Hepatocyte (in vitro differentiated cells): ENCODE results near the gene MLLT6. TPM values are rescaled to one million over a fixed set of nuclear protein-coding genes. Genes with fewer than 3 reads are reported as not detected.

ENCODE experiments used
- DNase-seq: peaks from one replicate; pipeline ENCODE4 v3.0.0-alpha.2; 2016; ENCODE audit warnings: low spot score
- H2AFZ ChIP-seq: fragments of 200-600 bp; sonication (generic); 2 replicates; pipeline ENCODE4 v1.6.0; 2016; ENCODE audit warnings: antibody characterized with exemption, mild to moderate bottlenecking
- H3K27ac ChIP-seq: fragments of 200-600 bp; sonication (generic); 2 replicates; pipeline ENCODE4 v1.5.1; 2016; ENCODE audit warnings: mild to moderate bottlenecking
- H3K27me3 ChIP-seq: fragments of 200-600 bp; sonication (generic); 2 replicates; pipeline ENCODE4 v1.6.1; 2016
- H3K36me3 ChIP-seq: fragments of 200-600 bp; sonication (generic); replicated peaks from 2 replicates; pipeline ENCODE4 v1.5.1; 2016; ENCODE audit warnings: low read depth; ENCODE audit not compliant: insufficient read depth
- H3K4me1 ChIP-seq: fragments of 200-600 bp; sonication (generic); 2 replicates; pipeline ENCODE4 v1.5.1; 2016; ENCODE audit warnings: mild to moderate bottlenecking, moderate library complexity; ENCODE audit not compliant: insufficient read depth
- H3K4me2 ChIP-seq: fragments of 200-600 bp; sonication (generic); 2 replicates; pipeline ENCODE4 v1.6.0; 2016
- H3K4me3 ChIP-seq: fragments of 200-600 bp; sonication (generic); 2 replicates; pipeline ENCODE4 v1.5.1; 2016; ENCODE audit warnings: mild to moderate bottlenecking
- H3K79me2 ChIP-seq: fragments of 200-600 bp; sonication (generic); 2 replicates; pipeline ENCODE4 v1.6.0; 2017; ENCODE audit warnings: mild to moderate bottlenecking
- H3K9me2 ChIP-seq: fragments of 200-600 bp; sonication (generic); replicated peaks from 2 replicates; pipeline ENCODE4 v1.6.0; 2017; ENCODE audit warnings: mild to moderate bottlenecking; ENCODE audit not compliant: insufficient read depth
- H3K9me3 ChIP-seq: fragments of 200-600 bp; sonication (generic); 2 replicates; pipeline ENCODE4 v1.5.1; 2016; ENCODE audit warnings: low read depth, mild to moderate bottlenecking
- H4K20me1 ChIP-seq: fragments of 200-600 bp; sonication (generic); 2 replicates; pipeline ENCODE4 v1.6.0; 2016; ENCODE audit warnings: mild to moderate bottlenecking; ENCODE audit not compliant: insufficient read depth, poor library complexity, severe bottlenecking
- EZH2 ChIP-seq: fragments of 200-600 bp; sonication (generic); IDR thresholded peaks from 2 replicates; pipeline ENCODE4 v1.6.1; 2016; ENCODE audit warnings: antibody characterized with exemption, mild to moderate bottlenecking, borderline replicate concordance
- EZH2phosphoT487 ChIP-seq: fragments of 200-600 bp; sonication (generic); IDR thresholded peaks from one replicate; pipeline ENCODE4 v1.6.1; 2018; ENCODE audit warnings: antibody characterized with exemption, mild to moderate bottlenecking, low read depth, moderate library complexity; ENCODE audit not compliant: unreplicated experiment, severe bottlenecking
- WGBS: methylation state at CpG from one replicate; pipeline ENCODE4 v1.1.6; 2016; ENCODE audit warnings: low lambda C conversion rate; ENCODE audit errors: missing lambda C conversion rate; 5-methylcytosine and 5-hydroxymethylcytosine counted together
- polyA plus RNA-seq: library from polyadenylated mRNA; unstranded; fragments of >200 nt; fragmentation: Nextera tagmentation; extraction: Ambion mirVana; gene quantifications from 2 replicates; pipeline ENCODE4 v1.2.1, GENCODE V29; 2016
- total RNA-seq: library from RNA; depleted of rRNA; stranded (reverse); fragments of >200 nt; gene quantifications from 2 replicates; pipeline ENCODE4 v1.2.3, GENCODE V29; 2014
- TF ChIP-seq, protein P1 (sequence below): fragments of 200-600 bp; sonication (generic); IDR thresholded peaks from 2 replicates; pipeline ENCODE4 v1.5.1; 2016; ENCODE audit warnings: antibody characterized with exemption, mild to moderate bottlenecking; ENCODE audit not compliant: poor library complexity

The MLLT6 gene
- total and polyA plus RNA-seq, 2 experiments from 2014 or later = 10.6 to 27.5 TPM

DNA sequence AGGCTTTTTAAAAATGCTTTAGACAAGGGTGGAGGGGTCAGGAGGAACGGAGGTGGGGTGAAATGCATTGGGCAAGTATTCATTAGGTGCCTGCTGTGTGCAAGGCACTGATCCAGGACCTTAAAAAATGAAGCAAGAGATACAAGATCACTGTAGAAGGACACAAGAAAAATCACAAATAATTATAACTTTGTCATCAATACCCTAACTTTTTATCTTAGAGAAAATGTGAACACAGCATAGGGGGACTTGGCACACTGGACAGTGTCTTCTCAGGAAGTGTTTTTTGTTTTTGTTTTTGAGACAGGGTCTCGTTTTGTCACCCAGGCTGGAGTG, 37.3 kb upstream of the MLLT6 start:
- Histone ChIP-seq H3K4me1 (no peaks in the 10 kb centered on the region), H3K9me3 (no peaks in the 10 kb centered on the region), H3K4me3 (no peak overlapping the region), H3K27me3 (peaks cover 49% of the 10 kb centered on the region), H2AFZ (no peak overlapping the region), H4K20me1 (no peaks in the 10 kb centered on the region), H3K36me3 (no peaks in the 10 kb centered on the region), H3K4me2 (no peak overlapping the region), H3K27ac (no peak overlapping the region), H3K79me2 (no peaks in the 10 kb centered on the region), H3K9me2 (no peaks in the 10 kb centered on the region)
- no peak for TF ChIP-seq EZH2phosphoT487
- TF ChIP-seq, protein P1, sequence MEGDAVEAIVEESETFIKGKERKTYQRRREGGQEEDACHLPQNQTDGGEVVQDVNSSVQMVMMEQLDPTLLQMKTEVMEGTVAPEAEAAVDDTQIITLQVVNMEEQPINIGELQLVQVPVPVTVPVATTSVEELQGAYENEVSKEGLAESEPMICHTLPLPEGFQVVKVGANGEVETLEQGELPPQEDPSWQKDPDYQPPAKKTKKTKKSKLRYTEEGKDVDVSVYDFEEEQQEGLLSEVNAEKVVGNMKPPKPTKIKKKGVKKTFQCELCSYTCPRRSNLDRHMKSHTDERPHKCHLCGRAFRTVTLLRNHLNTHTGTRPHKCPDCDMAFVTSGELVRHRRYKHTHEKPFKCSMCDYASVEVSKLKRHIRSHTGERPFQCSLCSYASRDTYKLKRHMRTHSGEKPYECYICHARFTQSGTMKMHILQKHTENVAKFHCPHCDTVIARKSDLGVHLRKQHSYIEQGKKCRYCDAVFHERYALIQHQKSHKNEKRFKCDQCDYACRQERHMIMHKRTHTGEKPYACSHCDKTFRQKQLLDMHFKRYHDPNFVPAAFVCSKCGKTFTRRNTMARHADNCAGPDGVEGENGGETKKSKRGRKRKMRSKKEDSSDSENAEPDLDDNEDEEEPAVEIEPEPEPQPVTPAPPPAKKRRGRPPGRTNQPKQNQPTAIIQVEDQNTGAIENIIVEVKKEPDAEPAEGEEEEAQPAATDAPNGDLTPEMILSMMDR = no peak
- TF ChIP-seq EZH2 = no peak
- no peak for DNase-seq
- WGBS = 28% methylated on average over 2 of the region's 2 CpGs

DNA sequence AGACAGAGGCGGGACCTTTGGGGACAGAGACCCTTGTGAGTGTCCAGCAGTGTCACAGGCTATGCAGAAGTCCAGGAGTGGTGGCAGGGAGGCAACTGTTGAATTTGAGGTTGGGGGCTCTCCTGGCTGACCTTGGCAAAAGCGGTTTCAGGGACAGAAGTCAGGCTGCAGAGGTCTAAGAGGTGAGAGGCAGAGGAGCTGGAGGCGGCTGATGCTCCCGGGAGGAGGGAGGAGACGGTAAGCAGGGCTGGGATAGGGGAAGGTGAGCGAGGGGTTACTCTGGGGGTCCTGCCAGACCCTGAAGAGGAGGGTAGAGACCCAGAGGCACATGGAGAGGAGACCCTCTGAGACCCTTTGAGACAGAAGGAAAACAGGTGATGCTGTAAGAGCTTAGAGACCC, 35.6 kb upstream of the MLLT6 start:
- DNase-seq = no peak
- Histone ChIP-seq H3K79me2 (no peaks in the 10 kb centered on the region), H3K4me3 (no peak overlapping the region), H3K9me2 (no peaks in the 10 kb centered on the region), H3K27ac (no peak overlapping the region), H3K27me3 (peaks cover 67% of the 10 kb centered on the region), H3K9me3 (no peaks in the 10 kb centered on the region), H2AFZ (no peak overlapping the region), H3K36me3 (no peaks in the 10 kb centered on the region), H4K20me1 (no peaks in the 10 kb centered on the region), H3K4me1 (peaks cover 10% of the 10 kb centered on the region), H3K4me2 (no peak overlapping the region)
- whole genome bisulfite sequencing = 18% methylated on average over 4 of the region's 6 CpGs
- TF ChIP-seq EZH2phosphoT487 (no peak), EZH2 (no peak)
- TF ChIP-seq, protein P1 = no peak

DNA sequence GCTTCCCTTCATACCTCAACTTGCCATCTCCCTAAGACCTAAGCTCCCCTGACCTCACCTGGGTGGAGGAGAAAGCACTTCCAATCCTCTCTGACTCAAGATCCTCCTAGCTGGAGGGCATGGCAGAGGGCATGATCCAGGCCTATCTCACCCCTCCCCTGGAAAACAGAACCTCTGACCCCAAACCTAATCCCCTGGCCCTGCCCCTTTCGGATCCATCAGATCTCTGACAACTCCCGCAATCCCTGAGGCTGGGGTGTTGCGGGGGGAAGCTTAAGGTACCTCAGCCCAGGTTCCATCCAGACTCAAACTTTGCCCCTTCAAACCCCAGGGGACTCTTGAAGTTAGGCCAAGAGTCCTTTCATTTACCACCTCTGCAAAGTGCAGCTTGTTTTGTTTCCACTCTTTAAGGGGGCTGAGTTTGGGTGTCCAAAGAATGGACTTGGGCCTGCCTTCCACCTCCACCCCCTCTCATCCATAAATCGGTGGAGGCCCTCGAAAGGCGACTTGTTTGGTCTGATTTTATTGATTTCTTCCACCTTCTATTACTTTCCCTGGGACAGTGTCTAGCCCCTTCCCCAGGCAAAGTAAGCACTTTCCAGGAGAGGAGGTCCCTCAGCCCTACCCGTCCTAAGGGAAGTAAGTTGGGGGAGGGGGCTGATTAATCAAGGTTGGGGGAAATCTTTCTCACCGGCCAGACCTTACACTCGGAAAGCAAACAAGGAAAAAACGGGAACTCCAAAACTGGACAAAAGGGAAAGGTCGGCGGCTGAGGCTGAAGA, 32.9 kb upstream of the MLLT6 start:
- 37% methylated on average over 12 of the region's 12 CpGs for WGBS
- no peaks in the 10 kb centered on the region for H3K79me2 ChIP-seq
- no peaks in the 10 kb centered on the region for H3K36me3 ChIP-seq
- peaks cover 79% of the 10 kb centered on the region for H3K27me3 ChIP-seq
- no peak overlapping the region for H2AFZ ChIP-seq
- no peaks in the 10 kb centered on the region for H3K9me2 ChIP-seq
- H3K4me1 ChIP-seq = peaks cover 10% of the 10 kb centered on the region
- H3K27ac ChIP-seq = no peak overlapping the region
- no peak for DNase-seq
- H3K9me3 ChIP-seq = no peaks in the 10 kb centered on the region
- H3K4me2 ChIP-seq = peak overlapping the region; percentile 25
- H4K20me1 ChIP-seq = no peaks in the 10 kb centered on the region
- TF ChIP-seq EZH2 (peak; percentile 37), EZH2phosphoT487 (no peak)
- TF ChIP-seq, protein P1 = no peak
- H3K4me3 ChIP-seq = no peak overlapping the region
